ENCODE data around the gene HPS5.

GRCh38 chr11:18243783-18244362 is 78.1 kb downstream of the HPS5 start:
- TF ChIP-seq CTCF (conservative IDR thresholded peaks at IDR 0.05; ENCODE audit: low read length) (peak; percentile 95), EZH2phosphoT487 (IDR thresholded peaks at IDR 0.05; ENCODE audit: borderline replicate concordance, low read depth, low read length) (no peak)

Data from OCI-LY7 (cell line).